HG03175 (cell line): ENCODE results near the gene MACROD2.
"Not testable (repeated sequence)": the region's sequence is repeated elsewhere in the genome, so short reads cannot be mapped to it uniquely, and the experiment has no call there.

Experiments used
- ATAC-seq: cut with Tn5 transposase; IDR thresholded peaks from one replicate; pipeline ENCODE4 v1.9.1; 2021; ENCODE audit warnings: mild to moderate bottlenecking, moderate library complexity; ENCODE audit not compliant: unreplicated experiment

Gene MACROD2

GRCh38 chr20:15528391-15529111 is 1533.2 kb downstream of the MACROD2 start:
- no peak for ATAC-seq

GRCh38 chr20:15535863-15536262 is 1540.5 kb downstream of the MACROD2 start:
- no peak for ATAC-seq

GRCh38 chr20:15537200-15537599 is 1541.9 kb downstream of the MACROD2 start:
- not testable (repeated sequence) for ATAC-seq

- no peak for ATAC-seq
These were observed 1547.3 kb downstream of the MACROD2 start for GRCh38 chr20:15542655-15543054.

GRCh38 chr20:15544742-15545141 is 1549.4 kb downstream of the MACROD2 start:
- no peak for ATAC-seq

GRCh38 chr20:15546525-15547023 is 1551.3 kb downstream of the MACROD2 start:
- ATAC-seq = no peak

GRCh38 chr20:15547119-15547518 is 1551.8 kb downstream of the MACROD2 start:
- no peak for ATAC-seq

- no peak for ATAC-seq
These were observed 1555.0 kb downstream of the MACROD2 start for GRCh38 chr20:15550116-15550870.

GRCh38 chr20:15555913-15556312 is 1560.6 kb downstream of the MACROD2 start:
- no peak for ATAC-seq

- ATAC-seq = no peak
These were observed 1561.6 kb downstream of the MACROD2 start for GRCh38 chr20:15556869-15557268.

GRCh38 chr20:15561070-15561569 is 1565.8 kb downstream of the MACROD2 start:
- ATAC-seq = no peak

- ATAC-seq = no peak
These were observed 1566.5 kb downstream of the MACROD2 start for GRCh38 chr20:15561707-15562404.

GRCh38 chr20:15563836-15564235 is 1568.5 kb downstream of the MACROD2 start:
- no peak for ATAC-seq

- peak; percentile 91 for ATAC-seq
These were observed 1569.7 kb downstream of the MACROD2 start for GRCh38 chr20:15564981-15565380.

GRCh38 chr20:15565786-15566185 is 1570.5 kb downstream of the MACROD2 start:
- no peak for ATAC-seq

GRCh38 chr20:15567219-15567618 is 1571.9 kb downstream of the MACROD2 start:
- no peak for ATAC-seq

- ATAC-seq = no peak
These were observed 1574.8 kb downstream of the MACROD2 start for GRCh38 chr20:15570156-15570555.

GRCh38 chr20:15571056-15571455 is 1575.7 kb downstream of the MACROD2 start:
- no peak for ATAC-seq

- no peak for ATAC-seq
These were observed 1579.9 kb downstream of the MACROD2 start for GRCh38 chr20:15575255-15575654.

GRCh38 chr20:15576411-15576810 is 1581.1 kb downstream of the MACROD2 start:
- ATAC-seq = no peak

- ATAC-seq = no peak
These were observed 1582.8 kb downstream of the MACROD2 start for GRCh38 chr20:15578113-15578512.
